DOHH2 (cell line): ENCODE results near the gene CPLANE2.

ENCODE experiments used
- H3F3A ChIP-seq: fragments of 200-600 bp; sonication (generic), shearing (Covaris generic); 2 replicates; pipeline ENCODE4 v1.6.0; 2016; ENCODE audit warnings: antibody characterized with exemption, mild to moderate bottlenecking; ENCODE audit not compliant: control insufficient read depth, insufficient read depth
- H3K27ac ChIP-seq: fragments of 200-600 bp; sonication (generic); 2 replicates; pipeline ENCODE4 v1.5.1; 2014; ENCODE audit warnings: low read depth, mild to moderate bottlenecking, low read length, moderate library complexity
- H3K27me3 ChIP-seq: fragments of 200-600 bp; sonication (generic); 2 replicates; pipeline ENCODE4 v1.6.1; 2014; ENCODE audit warnings: mild to moderate bottlenecking, low read length, mixed read lengths; ENCODE audit not compliant: control insufficient read depth
- H3K36me3 ChIP-seq: fragments of 200-600 bp; sonication (generic); 2 replicates; pipeline ENCODE4 v1.6.1; 2014; ENCODE audit warnings: mild to moderate bottlenecking, low read length, moderate library complexity, mixed read lengths; ENCODE audit not compliant: control insufficient read depth
- H3K4me1 ChIP-seq: fragments of 200-600 bp; sonication (generic); 2 replicates; pipeline ENCODE4 v1.6.1; 2014; ENCODE audit warnings: mild to moderate bottlenecking, low read length, mixed read lengths; ENCODE audit not compliant: control insufficient read depth
- H3K4me2 ChIP-seq: fragments of 200-600 bp; sonication (generic); 2 replicates; pipeline ENCODE4 v1.6.0; 2014; ENCODE audit warnings: mild to moderate bottlenecking, low read length, moderate library complexity
- H3K4me3 ChIP-seq: fragments of 200-600 bp; sonication (generic); 2 replicates; pipeline ENCODE4 v1.5.1; 2014; ENCODE audit warnings: mild to moderate bottlenecking, low read length, mixed read lengths
- H3K79me2 ChIP-seq: fragments of 200-600 bp; sonication (generic); 2 replicates; pipeline ENCODE4 v1.6.1; 2014; ENCODE audit warnings: mild to moderate bottlenecking, low read length, mixed read lengths; ENCODE audit not compliant: control insufficient read depth
- H3K9me2 ChIP-seq: fragments of 200-600 bp; sonication (generic); replicated peaks from 2 replicates; pipeline ENCODE4 v1.6.1; 2014; ENCODE audit warnings: mild to moderate bottlenecking, low read length, mixed read lengths; ENCODE audit not compliant: control insufficient read depth
- H3K9me3 ChIP-seq: fragments of 200-600 bp; sonication (generic); 2 replicates; pipeline ENCODE4 v1.6.1; 2014; ENCODE audit warnings: antibody characterized with exemption, low read length, mixed read lengths; ENCODE audit not compliant: control insufficient read depth, insufficient read depth
- H4K20me1 ChIP-seq: fragments of 200-600 bp; sonication (generic); 2 replicates; pipeline ENCODE4 v1.6.0; 2014; ENCODE audit warnings: low read depth, mild to moderate bottlenecking, antibody characterized with exemption, low read length, moderate library complexity; ENCODE audit not compliant: control insufficient read depth, insufficient read depth
- EZH2phosphoT487 ChIP-seq: fragments of 200-600 bp; sonication (generic); IDR thresholded peaks from 2 replicates; pipeline ENCODE4 v1.6.1; 2017; ENCODE audit warnings: borderline replicate concordance, mild to moderate bottlenecking, antibody characterized with exemption, low read length, moderate library complexity, mixed read lengths
- TF ChIP-seq, protein P1 (sequence below): fragments of 200-600 bp; sonication (generic); IDR thresholded peaks from one replicate; pipeline ENCODE4 v1.5.1; 2014; ENCODE audit warnings: antibody characterized with exemption, mild to moderate bottlenecking, low read depth, low read length; ENCODE audit not compliant: poor library complexity, severe bottlenecking

The CPLANE2 gene

DNA sequence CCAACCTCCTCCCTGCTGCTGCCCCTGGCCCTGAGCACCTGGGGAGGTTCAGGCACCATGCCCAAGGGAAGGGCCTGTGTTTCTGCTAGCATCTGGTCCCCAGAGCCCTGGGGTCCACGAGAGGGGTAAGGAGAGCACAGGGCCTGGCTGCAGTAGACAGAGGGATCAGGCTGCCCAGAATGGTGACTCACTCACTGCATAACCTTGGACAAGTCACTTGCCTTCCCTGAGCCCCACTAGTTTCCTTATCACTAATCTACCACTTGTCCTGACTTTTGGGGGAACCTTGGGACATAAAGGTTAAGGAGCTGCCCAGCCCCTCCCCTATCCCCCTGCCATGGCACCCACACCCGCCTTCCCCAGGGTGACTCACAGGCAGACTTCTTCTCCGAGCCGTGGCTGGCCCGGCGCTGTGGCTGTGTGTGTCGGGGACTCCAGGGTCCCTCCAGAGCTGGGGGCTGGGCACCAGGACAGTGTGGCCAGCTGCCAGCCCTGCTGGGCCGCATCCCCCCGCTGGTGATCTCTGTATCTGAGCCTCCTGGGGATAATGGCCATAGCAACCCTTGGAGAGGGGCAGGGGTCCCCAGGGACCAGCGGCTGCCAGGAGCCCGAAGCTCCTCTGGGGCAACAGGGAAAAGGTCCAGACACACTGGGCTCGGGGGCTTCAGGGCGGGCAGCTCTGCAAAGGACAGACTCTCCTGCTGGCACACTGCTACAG lies 28.6 kb downstream of the CPLANE2 start:
- peaks cover 26% of the 10 kb centered on the region for H3K27me3 ChIP-seq
- no peak overlapping the region for H3K4me3 ChIP-seq
- H3K4me2 ChIP-seq, result no peak overlapping the region
- H3F3A ChIP-seq, result no peaks in the 10 kb centered on the region
- no peak for TF ChIP-seq EZH2phosphoT487
- TF ChIP-seq, protein P1, sequence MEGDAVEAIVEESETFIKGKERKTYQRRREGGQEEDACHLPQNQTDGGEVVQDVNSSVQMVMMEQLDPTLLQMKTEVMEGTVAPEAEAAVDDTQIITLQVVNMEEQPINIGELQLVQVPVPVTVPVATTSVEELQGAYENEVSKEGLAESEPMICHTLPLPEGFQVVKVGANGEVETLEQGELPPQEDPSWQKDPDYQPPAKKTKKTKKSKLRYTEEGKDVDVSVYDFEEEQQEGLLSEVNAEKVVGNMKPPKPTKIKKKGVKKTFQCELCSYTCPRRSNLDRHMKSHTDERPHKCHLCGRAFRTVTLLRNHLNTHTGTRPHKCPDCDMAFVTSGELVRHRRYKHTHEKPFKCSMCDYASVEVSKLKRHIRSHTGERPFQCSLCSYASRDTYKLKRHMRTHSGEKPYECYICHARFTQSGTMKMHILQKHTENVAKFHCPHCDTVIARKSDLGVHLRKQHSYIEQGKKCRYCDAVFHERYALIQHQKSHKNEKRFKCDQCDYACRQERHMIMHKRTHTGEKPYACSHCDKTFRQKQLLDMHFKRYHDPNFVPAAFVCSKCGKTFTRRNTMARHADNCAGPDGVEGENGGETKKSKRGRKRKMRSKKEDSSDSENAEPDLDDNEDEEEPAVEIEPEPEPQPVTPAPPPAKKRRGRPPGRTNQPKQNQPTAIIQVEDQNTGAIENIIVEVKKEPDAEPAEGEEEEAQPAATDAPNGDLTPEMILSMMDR, result no peak
- no peaks in the 10 kb centered on the region for H3K9me2 ChIP-seq
- peaks cover 11% of the 10 kb centered on the region for H3K4me1 ChIP-seq
- H3K36me3 ChIP-seq, result no peaks in the 10 kb centered on the region
- no peaks in the 10 kb centered on the region for H4K20me1 ChIP-seq
- H3K27ac ChIP-seq, result no peak overlapping the region
- H3K79me2 ChIP-seq, result no peaks in the 10 kb centered on the region
- H3K9me3 ChIP-seq, result no peaks in the 10 kb centered on the region

DNA sequence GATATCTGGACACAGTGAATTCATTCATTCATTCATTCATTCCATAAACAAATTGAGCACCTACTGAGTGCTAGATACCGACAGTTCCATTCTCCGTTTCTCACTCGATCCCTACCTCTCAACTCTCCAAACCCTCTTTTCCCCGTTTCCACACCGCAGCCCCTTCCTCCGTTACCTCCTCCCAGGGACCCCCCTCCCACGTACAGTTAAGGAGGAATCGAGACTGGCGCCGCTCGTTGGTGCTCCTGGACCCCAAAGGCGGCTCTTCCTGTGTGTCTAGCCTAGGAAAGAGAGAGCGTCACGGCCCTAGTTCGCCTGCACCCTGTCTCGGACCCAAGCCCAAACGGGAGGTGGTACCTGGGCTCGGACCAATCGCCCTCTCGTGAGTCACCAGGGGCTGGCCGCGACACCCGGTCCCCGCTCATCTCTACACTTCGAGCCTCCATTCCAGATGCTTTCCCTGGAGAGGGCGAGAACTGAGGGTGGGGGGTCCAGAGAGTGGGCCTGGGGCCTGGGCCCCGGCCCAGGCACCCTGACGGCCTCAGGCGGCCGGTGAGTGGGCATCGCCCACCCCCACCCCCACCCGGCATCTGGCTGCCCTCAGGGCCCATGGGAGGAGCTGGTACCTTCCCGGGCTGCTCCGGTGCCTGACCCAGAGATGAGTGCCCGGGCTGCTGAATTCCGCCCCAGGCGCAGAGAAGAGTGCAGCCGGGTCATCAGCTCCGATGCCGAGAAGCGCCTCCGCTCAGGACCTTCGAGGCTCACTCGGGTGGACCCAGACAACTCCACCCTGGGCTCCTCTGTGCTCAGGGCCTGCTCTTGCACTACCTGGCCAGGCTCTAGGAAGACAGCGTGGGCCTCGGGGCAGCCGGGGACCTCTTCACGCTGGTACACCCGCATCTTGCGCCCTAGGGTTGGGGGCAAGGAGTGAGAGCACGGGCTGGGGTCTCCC lies 29.4 kb downstream of the CPLANE2 start:
- Histone ChIP-seq H3F3A (no peaks in the 10 kb centered on the region), H3K27me3 (peaks cover 18% of the 10 kb centered on the region), H3K9me3 (no peaks in the 10 kb centered on the region), H3K4me1 (peaks cover 11% of the 10 kb centered on the region), H3K27ac (no peak overlapping the region), H3K36me3 (no peaks in the 10 kb centered on the region), H4K20me1 (no peaks in the 10 kb centered on the region), H3K79me2 (no peaks in the 10 kb centered on the region), H3K9me2 (no peaks in the 10 kb centered on the region), H3K4me2 (peak overlapping the region; percentile 63), H3K4me3 (peak overlapping the region; percentile 71)
- TF ChIP-seq, protein P1, result no peak
- TF ChIP-seq EZH2phosphoT487, result no peak

DNA sequence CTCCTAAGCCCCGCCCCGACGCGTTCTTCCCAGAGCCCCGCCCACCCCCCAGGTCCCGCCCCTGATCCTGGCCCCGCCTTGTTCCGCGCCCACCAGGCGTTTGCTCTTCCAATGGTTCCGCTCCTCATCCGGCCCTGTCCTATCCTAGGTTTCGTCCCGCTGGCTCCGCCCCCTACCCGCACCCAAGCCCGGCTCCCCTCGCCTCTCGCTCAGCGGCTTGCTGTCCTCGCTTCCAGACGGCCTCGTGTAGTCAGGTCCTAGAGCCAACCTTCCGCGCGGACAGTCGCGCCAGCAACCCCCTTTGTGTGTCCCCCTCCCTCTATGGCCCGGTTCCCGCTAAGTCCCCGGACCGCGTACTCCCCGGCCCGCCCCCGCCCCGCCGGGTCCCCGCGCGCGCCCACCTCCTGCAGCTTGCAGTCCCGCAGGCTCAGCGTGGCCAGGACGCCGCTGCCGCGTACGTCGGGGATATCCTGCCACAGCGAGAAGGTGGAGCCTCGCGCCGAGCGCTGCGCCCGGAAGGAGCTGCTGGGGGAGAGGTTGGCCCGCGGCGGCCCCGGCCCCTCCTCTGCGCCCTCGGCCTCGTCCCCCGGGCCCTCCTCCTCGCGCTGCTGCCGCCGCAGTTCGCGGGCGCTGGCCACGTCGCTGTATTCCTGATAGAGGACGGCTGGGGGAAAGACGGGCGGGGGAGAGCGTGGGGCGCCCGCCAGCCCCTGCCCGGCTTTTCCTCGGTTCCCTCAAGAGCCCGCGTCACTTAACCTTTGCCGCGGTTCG lies 30.3 kb downstream of the CPLANE2 start:
- peaks cover 11% of the 10 kb centered on the region for H3K4me1 ChIP-seq
- peak overlapping the region; percentile 48 for H3K27ac ChIP-seq
- no peaks in the 10 kb centered on the region for H3K36me3 ChIP-seq
- no peaks in the 10 kb centered on the region for H3K79me2 ChIP-seq
- no peaks in the 10 kb centered on the region for H4K20me1 ChIP-seq
- H3K9me2 ChIP-seq, result no peaks in the 10 kb centered on the region
- H3F3A ChIP-seq, result no peaks in the 10 kb centered on the region
- no peak for TF ChIP-seq EZH2phosphoT487
- TF ChIP-seq, protein P1, result no peak
- H3K9me3 ChIP-seq, result no peaks in the 10 kb centered on the region
- H3K4me2 ChIP-seq, result peak overlapping the region; percentile 63
- H3K27me3 ChIP-seq, result peaks cover 10% of the 10 kb centered on the region; the same call in 1 of the 2 replicates
- peak overlapping the region; percentile 71 for H3K4me3 ChIP-seq
